ENCODE results near the gene THSD4.

Gene THSD4

GRCh38 chr15:71465131-71465955, 350.1 kb downstream of the THSD4 start:
- in situ Hi-C loops (cut with MboI; ENCODE audit: low sequenced_read_pairs): no loop called here

- in situ Hi-C loops (cut with MboI; ENCODE audit: low sequenced_read_pairs): no loop called here
Observed at GRCh38 chr15:71468715-71469114, 353.4 kb downstream of the THSD4 start.

- in situ Hi-C loops (cut with MboI; ENCODE audit: low sequenced_read_pairs): no loop called here
Observed at GRCh38 chr15:71469413-71469812, 354.1 kb downstream of the THSD4 start.

- in situ Hi-C loops (cut with MboI; ENCODE audit: low sequenced_read_pairs): no loop called here
Observed at GRCh38 chr15:71471347-71471746, 356.1 kb downstream of the THSD4 start.

- in situ Hi-C loops (cut with MboI; ENCODE audit: low sequenced_read_pairs): no loop called here
Observed at GRCh38 chr15:71472566-71472965, 357.3 kb downstream of the THSD4 start.

GRCh38 chr15:71473751-71474150, 358.5 kb downstream of the THSD4 start:
- in situ Hi-C loops (cut with MboI; ENCODE audit: low sequenced_read_pairs): no loop called here

- in situ Hi-C loops (cut with MboI; ENCODE audit: low sequenced_read_pairs): no loop called here
Observed at GRCh38 chr15:71476823-71477222, 361.6 kb downstream of the THSD4 start.

- in situ Hi-C loops (cut with MboI; ENCODE audit: low sequenced_read_pairs): no loop called here
Observed at GRCh38 chr15:71480556-71480955, 365.3 kb downstream of the THSD4 start.

GRCh38 chr15:71484080-71484479, 368.8 kb downstream of the THSD4 start:
- in situ Hi-C loops (cut with MboI; ENCODE audit: low sequenced_read_pairs): no loop called here

GRCh38 chr15:71485094-71485693, 369.9 kb downstream of the THSD4 start:
- in situ Hi-C loops (cut with MboI; ENCODE audit: low sequenced_read_pairs): no loop called here

GRCh38 chr15:71489570-71489969, 374.3 kb downstream of the THSD4 start:
- in situ Hi-C loops (cut with MboI; ENCODE audit: low sequenced_read_pairs): no loop called here

- in situ Hi-C loops (cut with MboI; ENCODE audit: low sequenced_read_pairs): no loop called here
Observed at GRCh38 chr15:71493526-71493925, 378.3 kb downstream of the THSD4 start.

GRCh38 chr15:71494563-71495397, 379.5 kb downstream of the THSD4 start:
- in situ Hi-C loops (cut with MboI; ENCODE audit: low sequenced_read_pairs): no loop called here

- in situ Hi-C loops (cut with MboI; ENCODE audit: low sequenced_read_pairs): no loop called here
Observed at GRCh38 chr15:71495398-71495780, 380.1 kb downstream of the THSD4 start.

- in situ Hi-C loops (cut with MboI; ENCODE audit: low sequenced_read_pairs): no loop called here
Observed at GRCh38 chr15:71496336-71496955, 381.2 kb downstream of the THSD4 start.

- in situ Hi-C loops (cut with MboI; ENCODE audit: low sequenced_read_pairs): no loop called here
Observed at GRCh38 chr15:71501344-71502076, 386.2 kb downstream of the THSD4 start.

GRCh38 chr15:71502077-71502432, 386.8 kb downstream of the THSD4 start:
- in situ Hi-C loops (cut with MboI; ENCODE audit: low sequenced_read_pairs): no loop called here

GRCh38 chr15:71505962-71506361, 390.7 kb downstream of the THSD4 start:
- in situ Hi-C loops (cut with MboI; ENCODE audit: low sequenced_read_pairs): no loop called here

GRCh38 chr15:71506946-71507345, 391.7 kb downstream of the THSD4 start:
- in situ Hi-C loops (cut with MboI; ENCODE audit: low sequenced_read_pairs): no loop called here

- in situ Hi-C loops (cut with MboI; ENCODE audit: low sequenced_read_pairs): no loop called here
Observed at GRCh38 chr15:71508081-71508682, 392.9 kb downstream of the THSD4 start.
